ENCODE data around the gene MAB21L3.

- TF ChIP-seq CTCF (IDR thresholded peaks at IDR 0.05; ENCODE audit: low read length) (no peak), EZH2 (IDR thresholded peaks at IDR 0.05; ENCODE audit: borderline replicate concordance, low read length) (no peak)
These were observed 16.8 kb downstream of the MAB21L3 start for GRCh38 chr1:116127848-116128540.

Data from OCI-LY1 (cell line).